Cardiac fibroblast (primary cell): ENCODE results near the gene MICAL2.

Experiments
- DNase-seq, 2 donors: peaks; one replicate each; pipeline versions ENCODE4 v3.0.0 to v3.0.0-alpha.2; 2010; ENCODE audit warnings: low read depth in 2 of 2
- H3K4me3 ChIP-seq, 2 donors: replicated peaks in 1 of 2; 1 replicate in 1 of 2; 2 replicates in 1 of 2; pipeline ENCODE4 v1.5.1; 2011; ENCODE audit warnings: low read depth in 2 of 2, low read length in 2 of 2, mild to moderate bottlenecking in 2 of 2, moderate library complexity in 1 of 2
- TF ChIP-seq, protein P1 (sequence below): IDR thresholded peaks from one replicate; pipeline ENCODE4 v1.5.1; 2011; ENCODE audit warnings: low read depth, mild to moderate bottlenecking, low read length, inconsistent platforms

The MICAL2 gene

DNA sequence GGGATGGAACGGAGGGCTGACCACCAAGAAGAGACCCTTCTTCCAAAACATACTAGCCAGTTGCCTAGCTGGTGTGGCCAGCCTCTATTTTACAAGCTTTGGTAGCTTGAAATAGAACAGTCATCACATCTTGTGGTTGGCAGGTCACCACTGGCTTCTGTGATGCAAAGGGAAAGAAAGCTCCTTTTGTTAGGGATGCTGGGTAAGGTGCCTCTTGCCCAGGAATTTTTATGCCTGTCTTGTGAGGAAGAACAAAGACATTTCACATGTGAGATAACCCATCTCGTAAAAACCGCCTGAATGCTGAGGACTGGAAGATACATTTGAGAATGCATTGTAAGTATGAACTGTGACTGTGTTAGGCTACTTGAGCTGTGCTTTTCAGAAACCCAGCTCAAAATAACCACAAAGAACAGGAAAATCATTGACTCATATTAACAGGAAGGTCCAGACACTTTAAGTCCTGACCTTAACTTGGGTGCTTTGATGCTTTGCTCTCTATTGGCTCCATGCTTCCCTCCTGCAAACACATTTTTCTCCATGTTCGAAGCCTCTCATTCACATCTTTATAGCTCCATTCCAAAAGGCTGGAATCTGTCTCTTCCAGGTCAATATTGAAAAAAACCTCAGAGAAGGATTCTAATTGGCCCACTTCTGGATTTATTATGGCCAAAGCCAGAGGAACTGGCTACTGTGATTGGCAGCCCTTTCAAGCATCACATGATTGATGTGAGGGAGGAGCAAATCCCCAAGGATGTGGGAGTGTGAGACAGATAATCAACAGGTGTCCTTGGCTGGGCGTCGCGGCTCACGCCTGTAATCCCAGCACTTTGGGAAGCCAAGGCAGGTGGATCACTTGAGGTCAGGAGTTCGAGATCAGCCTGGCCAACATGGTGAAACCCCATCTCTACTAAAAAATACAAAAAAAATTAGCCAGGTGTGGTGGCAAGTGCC is 53.9 kb downstream of the MICAL2 start:
- DNase-seq = peak; percentile 78 to 88
- TF ChIP-seq, protein P1, sequence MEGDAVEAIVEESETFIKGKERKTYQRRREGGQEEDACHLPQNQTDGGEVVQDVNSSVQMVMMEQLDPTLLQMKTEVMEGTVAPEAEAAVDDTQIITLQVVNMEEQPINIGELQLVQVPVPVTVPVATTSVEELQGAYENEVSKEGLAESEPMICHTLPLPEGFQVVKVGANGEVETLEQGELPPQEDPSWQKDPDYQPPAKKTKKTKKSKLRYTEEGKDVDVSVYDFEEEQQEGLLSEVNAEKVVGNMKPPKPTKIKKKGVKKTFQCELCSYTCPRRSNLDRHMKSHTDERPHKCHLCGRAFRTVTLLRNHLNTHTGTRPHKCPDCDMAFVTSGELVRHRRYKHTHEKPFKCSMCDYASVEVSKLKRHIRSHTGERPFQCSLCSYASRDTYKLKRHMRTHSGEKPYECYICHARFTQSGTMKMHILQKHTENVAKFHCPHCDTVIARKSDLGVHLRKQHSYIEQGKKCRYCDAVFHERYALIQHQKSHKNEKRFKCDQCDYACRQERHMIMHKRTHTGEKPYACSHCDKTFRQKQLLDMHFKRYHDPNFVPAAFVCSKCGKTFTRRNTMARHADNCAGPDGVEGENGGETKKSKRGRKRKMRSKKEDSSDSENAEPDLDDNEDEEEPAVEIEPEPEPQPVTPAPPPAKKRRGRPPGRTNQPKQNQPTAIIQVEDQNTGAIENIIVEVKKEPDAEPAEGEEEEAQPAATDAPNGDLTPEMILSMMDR = no peak
- H3K4me3 ChIP-seq = no peak overlapping the region

DNA sequence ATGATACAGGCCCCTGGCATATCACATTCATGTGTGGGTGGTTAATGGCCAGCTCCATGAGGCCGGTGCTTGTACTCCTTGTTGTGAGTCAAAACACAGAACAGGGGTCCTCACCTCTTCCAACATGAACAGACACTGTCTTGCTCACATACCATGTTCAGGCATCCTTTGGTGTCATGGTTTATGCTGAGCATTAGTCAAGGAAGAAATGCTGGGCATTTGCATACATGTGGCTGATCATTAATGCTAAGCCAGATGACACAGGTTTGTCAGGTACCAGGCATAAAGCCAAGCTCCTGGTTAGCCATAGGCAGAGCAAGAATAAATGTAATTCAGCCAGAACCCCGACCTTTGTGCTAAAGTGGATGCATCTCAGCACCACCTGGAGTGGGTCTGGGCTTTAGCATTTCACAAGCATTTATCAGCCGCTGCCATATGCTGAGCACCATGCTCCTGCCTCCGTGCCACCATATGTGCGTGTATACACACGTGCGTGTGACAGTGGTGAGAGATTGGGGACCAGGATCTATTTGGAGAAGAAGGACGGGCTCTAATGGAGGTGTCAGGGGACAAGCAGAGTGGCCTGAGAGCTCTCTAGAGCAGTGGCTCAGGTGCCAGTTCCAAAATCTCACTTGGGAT is 55.0 kb downstream of the MICAL2 start:
- no peak for DNase-seq
- TF ChIP-seq, protein P1 = no peak
- no peak overlapping the region for H3K4me3 ChIP-seq

DNA sequence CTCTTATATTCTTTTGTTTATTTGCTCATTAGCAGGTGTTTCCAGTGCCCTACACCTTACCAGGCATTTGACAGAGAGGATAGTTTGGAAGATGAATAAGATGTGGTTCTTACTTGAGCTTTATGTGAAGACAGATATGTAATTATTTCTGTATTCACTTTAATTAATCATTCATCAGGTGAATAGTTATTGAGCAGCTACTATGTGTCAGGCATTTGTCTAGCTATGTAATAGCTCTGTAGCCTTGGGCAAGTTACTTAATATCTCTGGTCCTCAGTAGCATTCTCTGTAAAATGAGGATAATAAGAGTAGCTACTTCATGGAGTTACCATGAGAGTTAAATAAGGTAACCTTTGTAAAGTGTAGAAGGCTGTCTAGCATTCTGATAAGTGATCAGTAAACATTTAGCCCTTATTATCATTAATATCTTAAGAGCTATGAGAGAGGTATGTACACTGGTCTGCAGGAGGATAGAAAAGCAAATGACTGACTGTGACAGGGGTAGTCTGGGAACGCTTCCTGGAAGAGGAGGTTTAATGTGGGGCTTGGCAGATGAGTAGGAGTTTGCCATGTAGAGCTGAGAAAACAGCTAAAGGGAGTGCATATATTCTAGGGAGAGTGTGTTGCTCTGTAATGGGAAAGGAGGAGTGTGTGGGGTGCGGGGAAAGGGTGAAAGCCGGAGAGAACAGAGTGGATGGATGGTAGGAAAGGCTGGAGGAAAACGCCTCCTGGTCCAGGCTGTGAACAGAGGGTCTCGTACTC is 56.1 kb downstream of the MICAL2 start:
- TF ChIP-seq, protein P1 = no peak
- no peak for DNase-seq
- H3K4me3 ChIP-seq = no peak overlapping the region

- TF ChIP-seq, protein P1 = no peak
- DNase-seq = peak; percentile 84 to 97
- peak overlapping the region in 1 of 2 donors; percentile 3 for H3K4me3 ChIP-seq
Measured at GRCh38 chr11:12167061-12168000, 56.9 kb downstream of the MICAL2 start.

DNA sequence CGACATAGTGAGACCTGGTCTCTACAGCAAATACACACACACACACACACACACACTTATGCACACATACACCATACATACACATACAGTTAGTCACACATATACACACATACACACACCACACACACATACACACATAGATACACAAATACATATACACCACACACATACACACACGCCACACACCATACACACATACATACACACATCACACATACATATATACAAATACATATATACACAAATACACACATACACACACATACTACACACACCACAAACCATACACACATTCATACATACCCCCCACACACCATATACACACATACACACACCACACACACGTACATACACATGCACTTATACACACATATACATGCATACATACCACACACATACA is 57.7 kb downstream of the MICAL2 start:
- no peak overlapping the region for H3K4me3 ChIP-seq
- no peak for DNase-seq
- TF ChIP-seq, protein P1 = no peak

DNA sequence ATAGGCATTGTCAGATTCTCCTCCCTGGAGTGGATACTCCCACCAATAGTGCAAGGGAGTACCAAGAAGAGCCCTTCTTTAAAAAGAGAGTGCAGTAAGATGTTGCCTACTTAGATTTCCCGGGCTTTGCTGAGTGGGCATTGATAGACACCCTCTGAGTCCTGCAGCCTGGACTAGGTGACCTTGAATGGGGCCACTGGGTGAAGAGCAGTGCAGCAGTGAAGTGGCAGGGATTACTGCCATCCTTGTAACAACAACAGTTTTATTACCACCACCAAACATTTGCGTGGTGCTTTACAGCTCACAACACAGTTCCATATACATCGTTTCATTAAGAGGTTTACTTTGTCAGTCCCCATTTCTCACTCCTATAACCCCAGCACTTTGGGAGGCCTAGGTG is 59.4 kb downstream of the MICAL2 start:
- TF ChIP-seq, protein P1 = no peak
- H3K4me3 ChIP-seq = no peak overlapping the region

More for the DNA sequence above, 59.4 kb downstream of the MICAL2 start:
- no peak for DNase-seq
